ENCODE results near the gene KRTAP10-8. TPM values are rescaled to one million over a fixed set of nuclear protein-coding genes. Genes with fewer than 3 reads are reported as not detected.

Gene KRTAP10-8
- total RNA-seq (not detected), polyA plus RNA-seq (not detected)

- 70 to 89% methylated on average over 8 of the region's 8 CpGs for WGBS, 2 donors
- TF ChIP-seq POLR2AphosphoS5 (IDR thresholded peaks at IDR 0.05) (no peak), EP300 (IDR thresholded peaks at IDR 0.05) (no peak), POLR2A (IDR thresholded peaks at IDR 0.05) (no peak), CTCF (IDR thresholded peaks at IDR 0.05) (no peak)
These were observed at the start of gene KRTAP10-8 for GRCh38 chr21:44612029-44612486. KRTAP10-8 (plus strand) TSS chr21:44612079; CDS start chr21:44612101, 22 bp downstream.

GRCh38 chr21:44564099-44564498 lies 47.8 kb upstream of the KRTAP10-8 start:
- peaks cover 0 to under 1% (median 0%) of the 10 kb centered on the region in 3 donors for H3K27me3 ChIP-seq
- WGBS, 2 donors = 93 to 95% methylated on average over 1 of the region's 1 CpG
- no peak for DNase-seq
- intact Hi-C loops (cut with DNase I) = no loop called here
- no peak overlapping the region for H3K4me3 ChIP-seq
- TF ChIP-seq POLR2AphosphoS5 (IDR thresholded peaks at IDR 0.05) (no peak), POLR2A (IDR thresholded peaks at IDR 0.05) (no peak), EP300 (IDR thresholded peaks at IDR 0.05) (no peak), CTCF (IDR thresholded peaks at IDR 0.05) (no peak)
- H3K27ac ChIP-seq = no peak overlapping the region
- no peaks in the 10 kb centered on the region for H3K9me3 ChIP-seq
- H3K4me1 ChIP-seq = no peaks in the 10 kb centered on the region
- no peaks in the 10 kb centered on the region for H3K36me3 ChIP-seq

More at GRCh38 chr21:44612029-44612486, at the start of gene KRTAP10-8:
- Histone ChIP-seq H3K9me3 (peaks cover 0 to 17% (median 2%) of the 10 kb centered on the region in 4 donors), H3K27me3 (peaks cover 0 to 18% (median 9%) of the 10 kb centered on the region in 3 donors), H3K4me1 (no peaks in the 10 kb centered on the region), H3K36me3 (no peaks in the 10 kb centered on the region), H3K4me3 (no peak within 1 kb of the TSS), H3K27ac (no peak within 1 kb of the TSS)
- DNase-seq = peak; percentile 57
- intact Hi-C loops (cut with DNase I) = no loop called here

- no peaks in the 10 kb centered on the region for H3K9me3 ChIP-seq
- DNase-seq = no peak
- H3K4me3 ChIP-seq = no peak overlapping the region
- TF ChIP-seq EP300 (IDR thresholded peaks at IDR 0.05) (no peak), POLR2A (IDR thresholded peaks at IDR 0.05) (no peak), CTCF (IDR thresholded peaks at IDR 0.05) (no peak), POLR2AphosphoS5 (IDR thresholded peaks at IDR 0.05) (no peak)
- WGBS, 2 donors = 0 to 37% methylated on average over 1 of the region's 1 CpG
- H3K27me3 ChIP-seq = no peaks in the 10 kb centered on the region
- no peaks in the 10 kb centered on the region for H3K36me3 ChIP-seq
- no peaks in the 10 kb centered on the region for H3K4me1 ChIP-seq
- no peak overlapping the region for H3K27ac ChIP-seq
- intact Hi-C loops (cut with DNase I) = no loop called here
These were observed 46.8 kb upstream of the KRTAP10-8 start for GRCh38 chr21:44564886-44565598.

- H3K36me3 ChIP-seq = no peaks in the 10 kb centered on the region
- no peak for DNase-seq
- H3K4me3 ChIP-seq = no peak overlapping the region
- no peaks in the 10 kb centered on the region for H3K27me3 ChIP-seq
- no peak overlapping the region for H3K27ac ChIP-seq
- H3K4me1 ChIP-seq = no peaks in the 10 kb centered on the region
- WGBS, 2 donors = 10 to 31% methylated on average over 1 of the region's 1 CpG
- H3K9me3 ChIP-seq = peaks cover 0 to 3% (median 0%) of the 10 kb centered on the region in 4 donors
- TF ChIP-seq POLR2AphosphoS5 (IDR thresholded peaks at IDR 0.05) (no peak), POLR2A (IDR thresholded peaks at IDR 0.05) (no peak), CTCF (IDR thresholded peaks at IDR 0.05) (no peak), EP300 (IDR thresholded peaks at IDR 0.05) (no peak)
- intact Hi-C loops (cut with DNase I) = no loop called here
These were observed 45.5 kb upstream of the KRTAP10-8 start for GRCh38 chr21:44566403-44566802.
